ENCODE results near the gene CEP72. TPM values are rescaled to one million over a fixed set of nuclear protein-coding genes. Genes with fewer than 3 reads are reported as not detected.

CEP72 gene
- total and polyA plus RNA-seq, 2 of the 13 experiments (the other 11 are each of a cell fraction or from before 2014, with no cell fraction given), result 3.4 to 9.4 TPM

DNA sequence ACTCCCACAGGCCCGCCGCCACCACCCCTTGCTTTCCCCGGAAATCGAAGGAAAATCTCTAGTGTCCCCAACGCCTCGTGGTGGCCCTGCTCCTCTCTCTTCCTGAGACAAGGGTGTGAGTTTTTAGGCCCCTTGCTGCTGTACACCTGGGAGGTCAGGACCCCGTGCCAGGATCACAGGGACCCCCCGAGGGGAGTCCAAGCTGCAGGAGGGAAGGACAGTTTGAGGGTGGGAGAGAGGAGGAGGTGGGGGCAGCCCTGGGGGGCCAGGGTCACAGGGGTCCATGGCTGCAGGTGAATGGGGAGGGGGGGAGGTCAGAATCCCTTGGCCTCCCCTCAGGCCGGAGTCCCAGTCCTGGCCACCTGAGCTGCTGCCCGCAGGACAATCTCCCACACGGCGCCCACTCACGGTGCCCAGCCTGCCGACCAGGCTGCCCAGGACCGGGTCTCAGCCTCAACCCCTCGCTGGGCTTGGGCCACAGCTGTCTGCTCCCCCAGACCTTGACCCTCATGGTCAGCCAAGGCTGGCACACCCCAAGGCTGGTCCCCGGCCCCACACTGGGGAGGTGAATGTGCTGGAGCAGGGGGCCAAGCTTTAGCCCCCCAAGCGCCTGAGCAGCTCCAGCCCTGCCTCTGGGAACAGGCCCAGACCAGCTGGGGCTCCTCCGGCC, 61.2 kb downstream of the CEP72 start:
- H3K9me3 ChIP-seq (ENCODE audit: low read length), result no peaks in the 10 kb centered on the region
- no peak overlapping the region for H3K27ac ChIP-seq (ENCODE audit: extremely low read length, insufficient read depth, low read length)
- no peak for ATAC-seq
- H4K20me1 ChIP-seq (ENCODE audit: insufficient read depth, low read length), result no peaks in the 10 kb centered on the region; the same call in 1 of the 2 replicates
- DNase-seq (ENCODE audit: low spot score), result no peak
- peaks cover 5 to 22% of the 10 kb centered on the region in 2 experiments; a peak in 4 of 5 replicates for H3K27me3 ChIP-seq (ENCODE audit: control insufficient read depth in 1 of 2, insufficient read depth in 2 of 2, low read length in 2 of 2)
- intact Hi-C loops (cut with micrococcal nuclease; ENCODE audit: unreplicated experiment) (loop anchor here (10.0 kb wide), 1 partner anchor 222 kb away; the partner anchor contains the start of genes BRD9 and TRIP13), in situ Hi-C loops (cut with HindIII; ENCODE audit: extremely low pct_ligation_motif_present, low pct_unique_long_range_greater_than_20kb) (loop anchor here (10.0 kb wide), 1 partner anchor 222 kb away; the partner anchor contains the start of genes BRD9 and TRIP13)
- no peak for FAIRE-seq
- H3K4me3 ChIP-seq (replicated peaks in 1 of 3; ENCODE audit: insufficient read depth in 1 of 3, low read depth in 2 of 3, low read length in 3 of 3), result peak overlapping the region in 1 of 3 experiments; percentile 44; a peak in 1 of 6 replicates
- peak overlapping the region; percentile 93 for H3K4me2 ChIP-seq (ENCODE audit: low read depth, low read length)
- no TSS peak for BruUV-seq (replicated peaks)
- peaks cover 45% of the 10 kb centered on the region for H3K4me1 ChIP-seq (ENCODE audit: insufficient read depth, low read length)
- H3K9ac ChIP-seq (ENCODE audit: insufficient read depth, low read depth, low read length), result peak overlapping the region; percentile 64
- ChIA-PET POLR2A (interaction anchor here (0.6 kb wide), 1 partner anchor 10 kb away, joined by 3 read pairs; no protein-coding TSS in a partner anchor), CTCF (ENCODE audit: low intra/inter-chr PET ratio, low total read pairs) (no interaction called here)
- 6% methylated on average over 8 of the region's 19 CpGs for WGBS (ENCODE audit: low lambda C conversion rate)
- H3K79me2 ChIP-seq (ENCODE audit: insufficient read depth, low read length), result no peaks in the 10 kb centered on the region
- no peak overlapping the region for H2AFZ ChIP-seq (ENCODE audit: low read length)
- H3K36me3 ChIP-seq (replicated peaks in 1 of 2; ENCODE audit: control insufficient read depth in 1 of 2, insufficient read depth in 2 of 2, low read length in 2 of 2), result no peaks in the 10 kb centered on the region
- TF ChIP-seq RCOR2 (CRISPR knock-in tag; IDR thresholded peaks at IDR 0.05) (no peak), FOXK1 (CRISPR knock-in tag; IDR thresholded peaks at IDR 0.05; ENCODE audit: borderline replicate concordance, low read depth) (no peak), ZNF460 (CRISPR knock-in tag; IDR thresholded peaks at IDR 0.05; ENCODE audit: borderline replicate concordance) (no peak), PCBP1 (IDR thresholded peaks at IDR 0.05; ENCODE audit: borderline replicate concordance, low read depth, low read length) (0 out of 2 replicates have a peak, but pooled peaks have one; percentile 6), ATAD3A (CRISPR knock-in tag; IDR thresholded peaks at IDR 0.05) (no peak), SRY (CRISPR knock-in tag; IDR thresholded peaks at IDR 0.05) (no peak), ISX (CRISPR knock-in tag; conservative IDR thresholded peaks at IDR 0.05) (no peak), SRF (IDR thresholded peaks at IDR 0.05; ENCODE audit: low read depth, low read length) (no peak), AGO1 (IDR thresholded peaks at IDR 0.05; ENCODE audit: low read depth, low read length, poor library complexity, severe bottlenecking) (peak; percentile 93), KLF15 (CRISPR knock-in tag; IDR thresholded peaks at IDR 0.05; ENCODE audit: borderline replicate concordance) (no peak), ZFP90 (CRISPR knock-in tag; IDR thresholded peaks at IDR 0.05; ENCODE audit: borderline replicate concordance) (no peak), RBM22 (optimal IDR thresholded peaks at IDR 0.05; ENCODE audit: low read length) (peak; percentile 23), HNRNPK (IDR thresholded peaks at IDR 0.05; ENCODE audit: low read depth, low read length, poor library complexity, severe bottlenecking) (peak; percentile 20), ZNF225 (CRISPR knock-in tag; IDR thresholded peaks at IDR 0.05) (no peak), ZNF724P (CRISPR knock-in tag; IDR thresholded peaks at IDR 0.05; ENCODE audit: borderline replicate concordance) (no peak), POGZ (CRISPR knock-in tag; IDR thresholded peaks at IDR 0.05) (no peak), SUZ12 (IDR thresholded peaks at IDR 0.05; ENCODE audit: low read depth, low read length) (no peak), SOX6 (IDR thresholded peaks at IDR 0.05) (no peak), SOX6 (CRISPR knock-in tag; IDR thresholded peaks at IDR 0.05) (no peak), ZNF772 (CRISPR knock-in tag; IDR thresholded peaks at IDR 0.05) (no peak)
- TF ChIP-seq, protein P1, sequence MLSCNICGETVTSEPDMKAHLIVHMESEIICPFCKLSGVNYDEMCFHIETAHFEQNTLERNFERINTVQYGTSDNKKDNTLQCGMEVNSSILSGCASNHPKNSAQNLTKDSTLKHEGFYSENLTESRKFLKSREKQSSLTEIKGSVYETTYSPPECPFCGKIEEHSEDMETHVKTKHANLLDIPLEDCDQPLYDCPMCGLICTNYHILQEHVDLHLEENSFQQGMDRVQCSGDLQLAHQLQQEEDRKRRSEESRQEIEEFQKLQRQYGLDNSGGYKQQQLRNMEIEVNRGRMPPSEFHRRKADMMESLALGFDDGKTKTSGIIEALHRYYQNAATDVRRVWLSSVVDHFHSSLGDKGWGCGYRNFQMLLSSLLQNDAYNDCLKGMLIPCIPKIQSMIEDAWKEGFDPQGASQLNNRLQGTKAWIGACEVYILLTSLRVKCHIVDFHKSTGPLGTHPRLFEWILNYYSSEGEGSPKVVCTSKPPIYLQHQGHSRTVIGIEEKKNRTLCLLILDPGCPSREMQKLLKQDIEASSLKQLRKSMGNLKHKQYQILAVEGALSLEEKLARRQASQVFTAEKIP (CRISPR knock-in tag; IDR thresholded peaks at IDR 0.05; ENCODE audit: borderline replicate concordance), result no peak

Data from HepG2 (cell line).